Measurements from ENCODE around the gene CNGB1. TPM values are rescaled to one million over a fixed set of nuclear protein-coding genes. Genes with fewer than 3 reads are reported as not detected.
"Not testable (repeated sequence)": the region's sequence is repeated elsewhere in the genome, so short reads cannot be mapped to it uniquely, and the experiment has no call there.

CNGB1 gene
- total RNA-seq, 3 donors from 2014 or later: not detected

DNA sequence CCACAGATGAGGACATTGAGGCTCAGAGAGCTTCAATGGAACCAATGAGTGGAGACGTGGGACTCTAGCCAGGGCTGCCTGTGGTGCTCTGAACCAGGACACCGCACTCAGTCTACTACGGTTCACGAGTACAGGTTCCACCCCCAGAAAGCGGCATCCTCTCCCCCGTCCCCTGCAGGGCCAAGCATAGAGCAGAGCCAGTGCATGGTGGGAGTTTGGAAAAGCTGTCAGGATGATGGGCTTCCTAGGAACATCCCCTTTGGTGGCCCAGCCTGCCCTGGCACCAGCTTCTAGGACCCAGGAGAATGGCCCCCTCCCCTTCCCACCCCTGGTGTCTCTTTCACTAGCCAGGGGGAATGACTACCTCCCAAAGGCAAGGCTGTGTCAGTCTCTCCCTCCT lies 21.2 kb upstream of the CNGB1 start:
- Mint-ChIP-seq H3K4me1 (ENCODE audit: low read depth) (peaks cover 25% of the 10 kb centered on the region), H3K9me3 (no peaks in the 10 kb centered on the region), H3K4me3 (no peak overlapping the region), H3K36me3 (ENCODE audit: insufficient read depth) (peaks cover 5% of the 10 kb centered on the region), H3K27me3 (ENCODE audit: low read depth) (no peaks in the 10 kb centered on the region)
- DNase-seq: no peak
- no peak for ATAC-seq

DNA sequence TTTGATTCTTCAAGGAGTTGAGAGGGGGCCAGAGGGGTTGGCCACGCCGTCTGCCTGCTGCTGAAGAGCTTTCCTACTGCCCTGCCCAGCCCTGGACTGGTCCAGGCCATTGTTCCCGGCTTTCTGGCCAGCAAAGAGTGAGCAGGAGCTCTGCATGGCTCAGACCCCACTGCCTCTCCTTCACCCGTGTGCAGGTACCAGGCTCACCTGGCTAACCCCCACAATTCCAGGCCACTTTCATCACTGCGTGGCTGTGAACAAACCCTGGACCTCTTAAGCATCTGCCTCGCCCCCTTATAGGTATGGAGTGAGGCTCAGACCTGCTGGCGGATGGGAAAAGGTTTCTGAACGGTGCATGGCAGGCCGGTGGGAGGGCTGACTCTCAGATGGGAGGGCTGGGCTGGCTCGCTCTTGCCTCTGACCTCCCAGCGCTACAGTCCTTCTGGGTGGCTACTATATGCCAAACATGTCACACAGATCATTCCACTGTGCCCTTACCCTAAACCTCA lies 20.7 kb upstream of the CNGB1 start:
- H3K4me1 Mint-ChIP-seq (ENCODE audit: low read depth): peaks cover 24% of the 10 kb centered on the region
- peaks cover 2% of the 10 kb centered on the region for H3K36me3 Mint-ChIP-seq (ENCODE audit: insufficient read depth)
- ATAC-seq: no peak
- H3K27me3 Mint-ChIP-seq (ENCODE audit: low read depth): no peaks in the 10 kb centered on the region
- H3K9me3 Mint-ChIP-seq: no peaks in the 10 kb centered on the region
- DNase-seq: no peak
- no peak overlapping the region for H3K4me3 Mint-ChIP-seq

DNA sequence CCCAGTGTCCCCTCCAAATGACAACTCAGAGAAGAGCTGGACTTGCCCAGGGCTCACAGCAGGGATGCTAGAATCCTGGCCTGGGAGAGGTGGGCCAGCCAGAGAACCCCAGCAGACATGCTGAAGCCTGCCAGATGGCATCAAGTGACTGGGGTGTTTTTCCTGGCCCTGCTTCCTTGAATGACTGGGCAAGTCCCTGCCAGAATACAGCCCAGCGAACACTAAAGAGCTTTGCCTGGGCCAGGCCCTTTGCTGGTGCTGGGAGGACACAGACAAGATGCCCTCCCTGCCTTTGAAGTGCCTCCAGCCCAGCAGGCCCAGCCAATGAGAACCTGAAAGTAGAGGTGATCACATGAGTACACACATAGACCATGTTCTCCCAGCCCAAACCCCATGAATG lies 18.0 kb upstream of the CNGB1 start:
- H3K4me1 Mint-ChIP-seq (ENCODE audit: low read depth): peaks cover 19% of the 10 kb centered on the region
- no peak overlapping the region for H3K4me3 Mint-ChIP-seq
- no peaks in the 10 kb centered on the region for H3K36me3 Mint-ChIP-seq (ENCODE audit: insufficient read depth)
- DNase-seq (no peak), ATAC-seq (no peak)
- no peaks in the 10 kb centered on the region for H3K27me3 Mint-ChIP-seq (ENCODE audit: low read depth)
- H3K9me3 Mint-ChIP-seq: no peaks in the 10 kb centered on the region

DNA sequence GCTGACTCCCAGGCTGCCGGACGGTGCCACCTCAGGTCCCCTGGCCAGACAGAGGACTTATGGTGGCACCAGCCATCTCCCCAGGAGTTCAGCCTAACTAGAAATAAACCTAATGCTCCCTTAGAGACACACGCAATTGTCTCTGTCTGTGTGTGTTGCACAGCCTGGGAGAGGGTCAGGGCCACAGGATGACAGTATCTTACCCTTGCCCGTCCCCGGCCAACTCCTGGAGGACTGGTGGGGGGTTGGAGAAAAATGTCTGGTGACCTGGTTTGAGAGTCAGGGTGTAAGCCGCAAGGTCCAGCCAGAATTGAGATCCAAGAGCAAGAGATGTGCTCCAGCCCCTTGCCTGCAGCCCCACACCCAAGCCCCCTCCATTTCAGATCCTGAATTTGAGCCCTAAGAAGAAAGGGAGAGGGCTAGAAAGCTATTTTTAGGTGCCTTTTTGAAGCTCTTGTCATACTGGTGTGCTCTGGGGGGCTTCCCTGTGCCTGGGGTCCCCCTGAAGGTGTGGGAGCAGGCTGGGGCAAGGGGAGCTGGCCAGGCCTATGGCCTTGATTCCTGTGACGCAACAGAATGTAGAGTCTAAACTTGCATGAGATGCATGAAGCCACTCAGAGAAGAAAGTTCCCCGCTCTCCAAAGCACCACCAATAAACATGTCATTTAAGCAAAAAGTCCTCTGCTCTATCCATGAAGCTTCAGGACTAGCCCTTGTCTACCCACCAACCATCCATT lies 16.7 kb upstream of the CNGB1 start:
- no peak for DNase-seq

DNA sequence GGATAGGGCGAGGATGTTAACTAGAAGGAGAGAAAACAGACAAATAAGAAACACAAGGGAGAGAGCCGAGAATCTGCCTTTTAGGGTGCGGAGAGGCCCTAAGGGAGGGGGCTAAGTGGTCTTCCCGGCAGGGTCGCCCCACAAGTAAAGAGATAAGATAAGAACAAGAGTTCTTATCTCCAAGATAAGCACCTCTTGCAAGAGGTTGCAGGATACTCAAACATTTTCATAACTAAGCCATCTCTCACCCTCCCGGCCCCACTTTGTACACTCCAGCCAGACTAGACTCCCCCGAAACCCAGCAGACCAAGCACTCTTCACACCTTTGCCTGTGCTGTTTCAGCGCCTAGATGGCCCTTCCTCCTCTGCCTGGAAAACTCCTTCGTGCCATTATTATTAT lies 15.3 kb upstream of the CNGB1 start:
- ATAC-seq (no peak), DNase-seq (no peak)
- peak overlapping the region; percentile 5 for H3K4me3 Mint-ChIP-seq
- H3K4me1 Mint-ChIP-seq (ENCODE audit: low read depth): peaks cover 14% of the 10 kb centered on the region
- H3K9me3 Mint-ChIP-seq: no peaks in the 10 kb centered on the region
- H3K36me3 Mint-ChIP-seq (ENCODE audit: insufficient read depth): no peaks in the 10 kb centered on the region
- no peaks in the 10 kb centered on the region for H3K27me3 Mint-ChIP-seq (ENCODE audit: low read depth)

More for the DNA sequence above, 16.7 kb upstream of the CNGB1 start:
- no peak for ATAC-seq
- Mint-ChIP-seq H3K36me3 (ENCODE audit: insufficient read depth) (no peaks in the 10 kb centered on the region), H3K4me3 (no peak overlapping the region), H3K27me3 (ENCODE audit: low read depth) (no peaks in the 10 kb centered on the region), H3K4me1 (ENCODE audit: low read depth) (peaks cover 15% of the 10 kb centered on the region), H3K9me3 (no peaks in the 10 kb centered on the region)

DNA sequence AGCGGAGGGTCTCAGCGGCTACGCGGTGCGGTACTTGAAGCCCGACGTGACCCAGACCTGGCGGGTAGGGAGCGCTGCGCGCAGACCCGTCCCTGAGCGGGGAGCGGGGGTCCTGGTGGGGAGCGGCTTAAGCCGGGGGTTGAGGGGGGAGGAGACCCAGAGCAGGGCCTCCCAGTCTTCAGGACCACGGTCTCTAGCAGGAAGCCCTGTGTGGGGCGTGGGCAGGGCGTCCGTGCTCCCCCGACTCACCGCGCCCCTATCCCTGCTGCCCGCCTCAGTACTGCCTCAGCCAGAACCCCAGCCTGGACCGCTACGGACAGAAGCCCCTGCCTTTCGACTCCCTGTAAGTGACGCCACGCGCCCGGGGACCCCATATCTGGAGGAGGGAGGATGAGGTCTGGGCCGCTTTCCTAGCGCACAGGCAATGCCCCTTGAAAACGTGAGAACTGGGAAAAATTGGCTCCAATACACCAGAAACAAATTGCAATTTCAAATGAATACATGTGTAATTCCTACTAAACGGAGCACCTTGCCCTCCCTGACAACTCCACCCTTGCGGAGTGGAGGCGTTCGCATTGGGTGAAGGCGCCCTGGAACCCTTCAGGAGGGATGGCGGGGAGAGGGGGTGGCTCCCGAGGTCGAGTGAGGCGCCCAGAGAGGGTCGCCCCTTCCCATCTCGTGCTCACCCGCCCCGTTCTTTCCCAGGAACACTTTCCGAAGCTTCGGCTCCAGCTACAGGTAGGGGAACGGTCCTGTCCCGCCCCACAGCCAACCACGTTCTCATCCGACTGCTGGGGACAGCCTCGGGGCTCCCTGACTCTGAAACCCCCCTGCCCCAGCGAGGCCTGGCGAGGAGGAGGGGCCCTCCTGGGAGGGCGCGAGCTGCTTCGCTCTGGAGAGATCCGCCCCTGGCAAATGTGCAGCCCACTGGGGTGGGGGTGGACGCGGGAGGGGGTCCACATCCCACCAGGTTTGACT lies 14.6 kb upstream of the CNGB1 start:
- no peaks in the 10 kb centered on the region for H3K27me3 Mint-ChIP-seq (ENCODE audit: low read depth)
- peak overlapping the region; percentile 86 for H3K4me3 Mint-ChIP-seq
- H3K9me3 Mint-ChIP-seq: no peaks in the 10 kb centered on the region
- ATAC-seq: peak; percentile 47 to 65
- DNase-seq: peak; percentile 17
- H3K36me3 Mint-ChIP-seq (ENCODE audit: insufficient read depth): no peaks in the 10 kb centered on the region
- peaks cover 12% of the 10 kb centered on the region for H3K4me1 Mint-ChIP-seq (ENCODE audit: low read depth)

DNA sequence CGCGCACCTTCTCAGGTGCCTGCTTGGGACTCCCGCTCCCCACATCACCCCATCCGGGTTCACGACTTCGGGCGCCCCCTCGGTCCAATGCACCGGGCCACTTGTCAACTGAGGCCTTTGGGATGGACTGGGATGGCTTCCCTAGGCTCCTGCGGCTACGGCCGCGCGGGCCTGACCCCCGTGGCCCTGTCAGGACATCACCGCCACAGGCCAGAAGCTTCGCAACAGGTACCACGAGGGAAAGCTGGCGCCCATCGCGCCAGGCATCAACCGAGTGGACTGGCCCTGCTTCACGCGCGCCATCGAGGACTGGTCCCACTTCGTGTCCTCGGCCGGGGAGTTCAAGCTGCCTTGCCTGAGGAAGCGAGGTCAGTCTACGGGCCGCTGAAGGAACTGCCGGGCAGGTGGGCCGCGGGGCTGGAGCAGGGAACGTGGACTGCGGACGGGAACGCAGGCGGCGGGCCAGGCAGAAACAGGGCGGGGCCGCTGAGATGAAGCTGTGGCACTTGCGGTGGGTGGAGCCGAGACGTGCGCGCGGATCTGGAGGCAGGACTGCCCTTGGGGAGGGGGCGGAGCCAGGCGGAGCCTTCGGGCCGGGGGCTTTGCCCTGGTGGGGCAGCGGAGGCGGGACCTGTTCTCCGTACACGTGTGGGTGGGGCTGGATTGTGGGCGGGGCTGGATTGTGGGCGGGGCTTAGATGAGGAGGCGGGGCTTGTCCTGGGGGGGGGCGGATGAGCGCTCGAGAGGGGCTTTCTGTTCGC lies 13.7 kb upstream of the CNGB1 start:
- H3K27me3 Mint-ChIP-seq (ENCODE audit: low read depth): no peaks in the 10 kb centered on the region
- no peaks in the 10 kb centered on the region for H3K36me3 Mint-ChIP-seq (ENCODE audit: insufficient read depth)
- H3K4me1 Mint-ChIP-seq (ENCODE audit: low read depth): peaks cover 12% of the 10 kb centered on the region
- no peaks in the 10 kb centered on the region for H3K9me3 Mint-ChIP-seq
- ATAC-seq (peak; percentile 97 to 98), DNase-seq (peak; percentile 93)
- peak overlapping the region; percentile 86 for H3K4me3 Mint-ChIP-seq

DNA sequence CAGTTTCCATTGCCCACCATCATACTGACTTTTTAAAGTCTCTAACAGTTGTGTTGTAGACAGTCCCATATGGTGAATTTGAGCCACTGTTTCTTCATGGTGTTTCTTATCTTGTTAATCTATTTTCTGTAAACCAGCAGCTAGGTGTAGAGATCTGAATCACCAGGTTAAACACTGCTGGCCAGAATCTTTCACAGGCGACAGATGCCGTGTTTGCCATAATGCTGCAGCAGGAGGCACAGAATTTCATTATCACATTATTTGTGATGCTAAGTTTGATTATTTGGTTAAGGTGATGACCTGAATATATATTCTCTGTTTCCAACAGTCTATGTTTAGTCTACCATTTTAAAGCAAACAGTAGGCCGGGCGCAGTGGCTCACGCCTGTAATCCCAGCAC lies 11.5 kb upstream of the CNGB1 start:
- Mint-ChIP-seq H3K27me3 (ENCODE audit: low read depth) (no peaks in the 10 kb centered on the region), H3K4me1 (ENCODE audit: low read depth) (peaks cover 12% of the 10 kb centered on the region), H3K36me3 (ENCODE audit: insufficient read depth) (no peaks in the 10 kb centered on the region), H3K4me3 (no peak overlapping the region), H3K9me3 (no peaks in the 10 kb centered on the region)
- DNase-seq: no peak
- ATAC-seq: no peak

DNA sequence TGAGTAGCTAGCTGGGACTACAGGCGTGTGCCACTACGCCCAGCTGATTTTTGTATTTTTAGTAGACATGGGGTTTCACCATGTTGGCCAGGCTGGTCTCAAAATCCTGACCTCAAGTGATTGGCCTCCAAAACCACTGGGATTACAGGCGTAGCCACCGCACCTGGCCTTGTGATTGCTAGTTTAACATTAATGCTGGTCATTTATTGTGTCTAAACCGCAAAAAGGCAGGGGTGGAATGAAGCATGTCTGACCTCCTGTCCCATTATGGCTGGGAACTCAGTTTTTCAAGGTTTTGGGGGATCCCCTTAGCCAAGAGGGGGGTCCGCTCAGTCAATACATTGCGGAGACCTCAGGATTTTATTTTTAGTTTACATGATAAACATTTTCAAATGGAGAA lies 10.7 kb upstream of the CNGB1 start:
- Mint-ChIP-seq H3K27me3 (ENCODE audit: low read depth) (no peaks in the 10 kb centered on the region), H3K9me3 (no peaks in the 10 kb centered on the region), H3K36me3 (ENCODE audit: insufficient read depth) (no peaks in the 10 kb centered on the region), H3K4me3 (no peak overlapping the region), H3K4me1 (ENCODE audit: low read depth) (peaks cover 12% of the 10 kb centered on the region)
- DNase-seq: no peak
- no peak for ATAC-seq

DNA sequence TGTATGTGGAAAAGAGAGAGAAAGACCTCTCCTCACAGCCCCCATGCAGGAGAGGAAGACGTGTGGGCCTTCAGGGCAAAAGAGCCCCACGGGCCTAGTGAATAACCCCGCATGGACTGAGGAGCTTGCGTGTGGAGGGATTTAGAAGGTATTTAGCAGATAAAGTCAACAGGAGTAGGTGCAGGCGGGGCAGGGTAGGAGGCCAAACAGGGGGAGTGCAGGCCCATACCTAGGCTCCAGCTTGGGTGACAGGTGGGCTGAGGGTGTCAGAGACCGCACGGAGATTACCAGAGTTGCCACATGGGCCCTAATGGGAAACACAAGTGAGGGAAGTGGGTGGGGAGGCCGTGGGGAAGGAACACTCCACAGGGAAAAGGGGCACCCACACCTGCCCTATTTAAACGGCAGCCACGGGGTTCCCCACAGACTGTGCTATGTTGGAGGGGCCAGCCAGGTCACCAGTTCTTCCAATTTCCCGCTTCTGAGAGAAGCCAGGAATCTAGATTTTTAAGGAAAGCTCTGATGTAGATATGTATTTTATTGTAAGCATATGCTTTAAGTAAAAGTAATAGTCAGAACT lies 8.2 kb upstream of the CNGB1 start:
- H3K9me3 Mint-ChIP-seq: no peaks in the 10 kb centered on the region
- H3K4me1 Mint-ChIP-seq (ENCODE audit: low read depth): peaks cover under 1% of the 10 kb centered on the region
- no peak overlapping the region for H3K4me3 Mint-ChIP-seq
- DNase-seq: no peak
- H3K36me3 Mint-ChIP-seq (ENCODE audit: insufficient read depth): no peaks in the 10 kb centered on the region
- H3K27me3 Mint-ChIP-seq (ENCODE audit: low read depth): no peaks in the 10 kb centered on the region
- ATAC-seq: no peak

DNA sequence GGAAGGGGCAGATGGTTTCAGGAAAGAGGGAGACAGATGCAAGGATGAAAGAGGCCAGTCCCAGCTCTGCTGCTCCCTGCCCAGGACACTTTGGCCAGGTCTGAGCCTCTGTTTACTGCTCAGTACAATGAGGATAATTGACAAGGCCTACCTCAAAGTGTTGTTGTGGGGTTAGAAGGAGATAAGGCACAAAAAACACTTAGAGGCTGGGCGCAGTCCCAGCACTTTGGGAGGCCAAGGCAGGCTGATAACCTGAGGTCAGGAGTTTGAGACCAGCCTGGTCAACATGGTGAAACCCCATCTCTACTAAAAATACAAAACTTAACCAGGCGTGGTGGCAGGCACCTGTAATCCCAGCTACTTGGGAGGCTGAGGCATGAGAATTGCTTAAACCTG lies 7.1 kb upstream of the CNGB1 start:
- not testable (repeated sequence) for ATAC-seq; H3K4me1 Mint-ChIP-seq (ENCODE audit: low read depth); DNase-seq; H3K9me3 Mint-ChIP-seq; H3K36me3 Mint-ChIP-seq (ENCODE audit: insufficient read depth); H3K4me3 Mint-ChIP-seq; H3K27me3 Mint-ChIP-seq (ENCODE audit: low read depth)

DNA sequence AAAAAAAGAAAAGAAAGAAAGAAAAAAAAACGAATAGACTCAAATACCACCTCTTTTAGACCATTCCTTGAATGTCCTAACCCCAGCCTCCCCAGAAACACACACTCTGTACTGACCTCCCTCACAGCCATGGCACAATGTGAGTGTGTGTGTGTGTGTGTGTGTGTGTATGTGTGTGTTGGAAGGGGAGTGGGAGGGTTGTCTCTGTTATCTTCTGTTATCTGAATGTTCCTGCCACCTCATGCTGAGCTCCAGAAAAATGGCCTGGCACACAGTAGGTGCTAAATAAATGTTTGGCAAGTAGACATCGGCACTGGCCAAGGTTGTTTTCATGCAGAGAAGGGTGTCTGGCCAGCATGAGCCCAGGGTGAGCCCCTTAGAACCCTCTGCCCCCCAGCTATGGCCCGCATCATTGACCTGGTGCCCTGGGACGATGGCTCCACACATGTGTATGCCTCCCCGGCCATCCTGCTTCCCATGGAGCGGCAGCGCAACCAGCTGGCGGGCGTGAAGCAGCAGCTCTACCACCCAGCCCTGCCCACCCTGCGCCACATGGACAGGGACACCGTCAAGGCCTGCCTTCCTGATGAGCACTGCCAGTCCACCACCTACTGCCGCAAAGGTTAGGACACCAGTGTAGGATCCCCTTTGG lies 6.6 kb upstream of the CNGB1 start:
- no peaks in the 10 kb centered on the region for H3K9me3 Mint-ChIP-seq
- H3K27me3 Mint-ChIP-seq (ENCODE audit: low read depth): no peaks in the 10 kb centered on the region
- H3K36me3 Mint-ChIP-seq (ENCODE audit: insufficient read depth): no peaks in the 10 kb centered on the region
- no peak overlapping the region for H3K4me3 Mint-ChIP-seq
- ATAC-seq (no peak), DNase-seq (no peak)
- H3K4me1 Mint-ChIP-seq (ENCODE audit: low read depth): no peaks in the 10 kb centered on the region

DNA sequence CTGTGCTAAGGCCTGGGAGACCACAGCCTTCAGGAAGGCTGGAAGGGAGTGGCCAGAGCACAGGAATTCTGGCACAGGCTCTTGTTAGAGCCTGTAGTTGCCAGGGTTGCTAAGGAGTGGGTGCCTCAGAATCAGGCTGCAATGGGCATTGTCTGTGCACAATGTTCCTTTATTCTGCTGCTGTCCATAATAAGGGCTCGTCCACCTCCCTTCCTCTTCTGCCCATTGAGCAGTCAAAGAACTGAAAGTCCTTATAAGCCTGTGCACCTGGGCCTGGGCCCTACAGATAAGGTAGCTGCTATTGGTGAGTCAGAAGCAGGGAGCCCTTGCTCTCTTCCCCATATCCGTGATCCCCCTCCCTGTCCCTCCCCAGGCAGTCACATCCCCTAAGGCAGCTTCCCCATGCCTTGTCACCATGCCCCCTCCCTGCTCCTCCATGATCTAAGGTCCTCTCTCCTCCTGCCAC lies 5.4 kb upstream of the CNGB1 start:
- Mint-ChIP-seq H3K27me3 (ENCODE audit: low read depth) (no peaks in the 10 kb centered on the region), H3K4me3 (no peak overlapping the region), H3K9me3 (no peaks in the 10 kb centered on the region), H3K4me1 (ENCODE audit: low read depth) (no peaks in the 10 kb centered on the region), H3K36me3 (ENCODE audit: insufficient read depth) (no peaks in the 10 kb centered on the region)
- DNase-seq (no peak), ATAC-seq (no peak)
